Renal cortical epithelial cell (primary cell): ENCODE measurements around the gene CDC16. TPM values are rescaled to one million over a fixed set of nuclear protein-coding genes. Genes with fewer than 3 reads are reported as not detected.
"Not testable (repeated sequence)": the region's sequence is repeated elsewhere in the genome, so short reads cannot be mapped to it uniquely, and the experiment has no call there.

Experiments
- DNase-seq: peaks from one replicate; pipeline ENCODE4 v3.0.0-alpha.2; 2011; ENCODE audit warnings: low read depth
- total RNA-seq: library from RNA; depleted of rRNA; stranded (reverse); fragments of >200 nt; gene quantifications from 2 replicates; pipeline ENCODE4 v1.2.3, GENCODE V29; 2014

The CDC16 gene
- total RNA-seq, 1 donor from 2014 or later, result 118 TPM

DNA sequence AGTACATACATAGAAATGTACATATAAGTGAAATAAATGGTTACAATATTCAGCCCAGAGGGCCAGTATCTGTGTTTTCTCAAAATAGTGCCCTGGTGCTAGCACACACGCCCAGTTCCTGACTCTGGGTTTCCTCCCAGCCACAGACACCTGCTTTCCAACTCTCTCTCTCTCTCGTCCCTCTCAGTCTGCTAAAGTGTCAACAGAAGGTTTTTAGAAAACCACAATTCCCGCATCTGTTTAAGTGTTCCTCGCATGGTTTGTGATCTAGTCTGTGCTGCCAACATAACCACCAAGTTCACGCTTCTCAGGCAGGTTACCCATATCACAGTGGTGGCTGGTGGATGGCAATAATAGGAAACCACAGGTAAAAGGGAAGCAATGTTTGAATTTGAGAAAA, 28.9 kb downstream of the CDC16 start:
- no peak for DNase-seq

DNA sequence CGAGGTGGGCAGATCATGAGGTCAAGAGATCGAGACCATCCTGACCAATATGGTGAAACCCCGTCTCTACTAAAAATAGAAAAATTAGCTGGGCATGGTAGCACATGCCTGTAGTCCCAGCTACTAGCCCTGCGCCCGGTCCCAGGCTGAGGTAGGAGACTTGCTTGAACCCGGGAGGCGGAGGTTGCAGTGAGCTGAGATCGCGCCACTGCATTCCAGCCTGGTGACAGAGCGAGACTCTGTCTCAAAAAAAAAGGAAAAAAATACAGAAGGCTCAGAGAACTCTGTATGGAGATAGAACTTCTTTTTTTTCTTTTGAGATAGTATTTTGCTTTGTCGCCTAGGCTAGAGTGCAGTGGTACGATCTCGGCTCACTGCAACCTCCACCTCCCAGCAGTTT, 29.6 kb downstream of the CDC16 start:
- not testable (repeated sequence) for DNase-seq

GRCh38 chr13:114264886-114265611, 30.4 kb downstream of the CDC16 start:
- no peak for DNase-seq

GRCh38 chr13:114266241-114266640, 31.5 kb downstream of the CDC16 start:
- DNase-seq, result no peak

DNA sequence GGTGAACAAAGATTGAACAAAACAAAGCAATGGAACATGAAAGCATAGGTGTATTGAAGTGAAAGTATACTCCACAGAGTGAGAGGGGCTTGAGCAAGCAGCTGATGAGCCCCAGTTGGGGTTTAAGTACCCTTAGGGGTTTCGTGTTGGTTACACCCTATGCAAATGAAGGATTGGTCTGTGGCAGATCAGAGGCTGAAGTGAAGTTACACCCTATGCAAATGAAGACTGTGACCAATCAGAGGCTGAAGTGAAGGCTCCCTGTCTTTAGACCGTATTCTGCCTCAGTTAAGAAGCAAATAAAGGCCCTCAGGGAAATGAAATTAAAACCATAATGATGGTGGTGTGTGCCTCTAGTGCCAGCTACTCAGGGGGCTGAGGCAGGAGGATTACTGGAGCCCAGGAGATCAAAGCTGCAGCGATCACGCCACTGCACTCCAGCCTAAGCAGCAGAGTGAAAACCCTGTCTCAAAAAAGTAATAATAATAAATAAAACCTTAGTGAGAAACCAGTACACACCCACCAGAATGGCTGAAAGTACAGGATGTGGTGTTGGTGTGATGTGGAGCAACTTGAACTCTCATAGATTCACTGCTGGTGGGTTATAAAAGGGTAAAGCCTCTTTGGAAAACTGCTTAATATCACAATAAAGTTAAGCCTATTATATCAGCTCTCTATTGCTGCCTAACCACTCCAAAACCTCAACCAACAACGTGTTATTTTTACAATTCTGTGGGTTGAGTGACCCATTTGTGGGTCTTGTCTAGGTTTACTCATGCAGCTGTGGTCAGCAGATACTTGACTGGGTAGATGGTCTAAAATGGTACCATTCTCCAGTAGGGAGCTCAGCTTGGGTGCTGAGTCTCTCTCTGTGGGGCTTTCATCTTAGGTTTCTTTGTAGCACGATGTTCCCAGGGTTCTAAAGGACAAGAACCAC, 33.9 kb downstream of the CDC16 start:
- no peak for DNase-seq

GRCh38 chr13:114269281-114269770, 34.6 kb downstream of the CDC16 start:
- DNase-seq, result no peak

GRCh38 chr13:114272977-114273376, 38.3 kb downstream of the CDC16 start:
- no peak for DNase-seq

- DNase-seq, result no peak
Observed at GRCh38 chr13:114275304-114275703, 40.6 kb downstream of the CDC16 start.

DNA sequence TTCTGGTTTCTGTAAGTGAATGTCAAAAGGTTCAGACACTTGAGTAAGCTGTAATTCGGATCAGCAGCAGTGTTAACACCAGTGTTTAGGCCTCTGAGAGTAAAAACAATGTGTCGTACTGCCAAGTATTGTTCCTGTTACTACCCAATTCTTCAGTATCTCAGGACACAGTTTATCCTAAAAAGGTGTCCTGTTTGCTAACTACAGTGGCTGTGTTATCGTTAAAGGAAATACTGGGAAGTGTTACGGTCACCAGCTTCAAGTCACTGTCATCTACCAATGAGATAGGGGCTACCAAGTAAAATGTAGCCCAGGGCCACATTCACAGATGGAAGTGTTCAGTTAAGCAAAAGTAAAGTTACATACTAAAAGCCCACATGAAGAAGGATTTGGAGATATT, 44.4 kb downstream of the CDC16 start:
- no peak for DNase-seq

DNA sequence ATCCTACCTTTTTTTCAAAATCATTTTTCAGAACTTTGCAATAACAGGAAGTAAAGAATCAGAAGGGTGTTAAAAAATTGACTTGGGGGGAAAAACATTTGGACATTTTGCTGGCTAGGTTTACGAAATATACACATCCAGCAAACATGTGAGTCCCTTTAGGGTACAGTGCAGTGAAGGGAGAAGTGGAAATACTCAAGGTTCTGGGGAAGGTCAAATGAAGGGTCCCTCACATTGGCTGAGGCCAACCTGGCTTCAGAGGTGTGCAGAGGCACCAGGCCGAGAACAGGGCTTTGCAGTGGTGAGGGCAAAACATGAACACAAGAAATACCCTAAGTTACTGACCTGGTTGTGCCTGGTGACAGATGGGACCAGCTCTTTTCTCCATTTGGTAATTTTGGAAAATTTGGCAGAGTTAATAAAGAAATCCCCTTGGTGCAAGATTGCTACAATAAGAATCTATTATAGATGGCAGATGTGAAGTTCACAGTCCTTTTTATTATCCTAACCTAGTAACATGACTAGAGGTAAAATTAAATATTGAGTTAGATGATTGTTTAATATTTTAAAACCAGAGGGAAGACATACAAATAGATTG, 45.2 kb downstream of the CDC16 start:
- no peak for DNase-seq

GRCh38 chr13:114281351-114282040, 46.8 kb downstream of the CDC16 start, which contains the start of gene UPF3A:
Gene UPF3A, plus strand, starts transcription at chr13:114281601. Its CDS starts 39 bp downstream, at chr13:114281640.
- DNase-seq, result peak; percentile 56

DNA sequence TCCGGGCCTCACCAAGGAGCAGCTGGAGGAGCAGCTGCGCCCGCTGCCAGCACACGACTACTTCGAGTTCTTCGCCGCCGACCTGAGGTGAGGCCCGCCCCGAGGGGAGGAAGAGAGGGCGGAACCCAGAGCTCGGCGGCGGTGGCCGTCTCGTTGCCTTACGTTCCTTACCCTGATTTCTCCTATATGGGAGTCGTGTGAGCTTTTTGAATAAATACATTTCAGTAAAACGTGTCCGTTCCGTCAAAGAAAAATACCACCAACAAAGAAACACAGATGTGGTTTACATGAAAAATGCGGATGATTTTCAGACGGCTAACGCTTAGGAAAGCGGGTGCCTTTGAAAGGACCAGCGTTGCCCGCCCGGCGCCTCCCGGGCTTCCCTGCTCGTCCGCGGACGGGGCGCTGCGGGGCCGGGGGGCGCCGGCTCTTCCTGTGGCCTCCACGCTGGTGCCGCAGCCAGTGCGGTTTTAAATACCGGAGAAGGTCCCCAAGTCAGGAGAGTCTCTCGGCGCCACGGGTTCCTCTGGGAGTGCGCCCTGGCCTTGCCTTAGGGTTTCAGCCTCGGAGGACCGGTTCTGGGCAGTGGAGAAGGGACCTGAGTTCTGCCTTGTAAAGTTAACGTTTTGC, 47.5 kb downstream of the CDC16 start:
- DNase-seq, result peak; percentile 49

GRCh38 chr13:114283576-114283975, 48.9 kb downstream of the CDC16 start:
- DNase-seq, result no peak

GRCh38 chr13:114284680-114285079, 50.0 kb downstream of the CDC16 start:
- DNase-seq, result no peak

DNA sequence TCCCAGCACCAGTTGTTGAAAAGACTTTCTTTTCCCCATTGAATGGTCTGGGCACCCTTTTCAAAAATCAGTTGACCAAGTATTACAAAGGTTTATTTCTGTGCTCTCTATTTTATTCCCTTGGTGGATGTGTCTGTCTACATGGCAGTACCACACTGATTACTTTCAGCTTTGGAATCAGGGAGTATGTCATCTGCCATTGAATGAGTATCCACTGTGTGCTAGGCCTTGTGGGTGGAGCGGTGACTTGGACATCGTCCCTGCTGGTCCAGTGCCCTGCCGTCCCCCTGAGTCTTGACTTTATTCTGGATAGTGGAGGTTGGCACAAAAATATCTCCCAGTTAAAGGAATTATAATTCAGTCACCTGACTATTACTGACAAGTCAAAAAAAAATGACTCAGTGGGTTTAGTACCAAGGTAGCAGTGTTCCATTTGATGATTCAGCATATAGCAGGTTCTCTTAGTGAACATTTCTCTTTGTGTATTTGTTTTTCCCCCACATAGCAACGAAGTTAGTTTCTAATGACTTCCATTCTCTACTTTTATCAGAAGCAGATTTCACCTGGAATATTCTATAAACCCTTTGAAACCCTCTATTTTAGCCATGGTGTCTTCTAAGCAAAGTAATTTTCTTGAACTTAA, 50.6 kb downstream of the CDC16 start:
- DNase-seq, result peak; percentile 91

- no peak for DNase-seq
Observed at GRCh38 chr13:114286808-114287207, 52.1 kb downstream of the CDC16 start.

GRCh38 chr13:114288157-114288591, 53.5 kb downstream of the CDC16 start:
- no peak for DNase-seq

GRCh38 chr13:114296448-114296847, 61.8 kb downstream of the CDC16 start:
- DNase-seq, result no peak

DNA sequence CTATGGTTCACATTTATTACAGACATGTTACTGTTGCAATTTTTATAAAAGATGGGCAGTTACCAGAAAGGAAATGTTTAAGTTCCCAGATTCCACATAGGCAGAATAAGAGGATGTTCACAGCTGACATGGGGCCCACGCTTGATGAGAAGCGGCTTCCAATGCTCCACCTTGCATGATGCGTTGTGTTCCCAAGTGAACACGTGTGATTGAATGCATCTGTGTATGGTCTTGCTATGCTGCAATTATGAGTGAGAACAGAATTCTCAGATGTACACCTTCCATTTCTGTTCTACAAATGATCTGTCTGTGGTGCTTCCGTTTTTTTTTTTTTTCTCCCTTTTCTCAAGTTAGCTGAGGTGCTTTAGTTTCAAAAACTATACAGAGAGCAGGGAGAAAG, 62.2 kb downstream of the CDC16 start:
- no peak for DNase-seq

GRCh38 chr13:114298866-114299265, 64.2 kb downstream of the CDC16 start:
- DNase-seq, result no peak
